A673 (cell line): ENCODE data around the gene MCM3AP. TPM values are rescaled to one million over a fixed set of nuclear protein-coding genes. Genes with fewer than 3 reads are reported as not detected.

ENCODE experiments used
- BruUV-seq: library from RNA; stranded (reverse); fragments of 400-500 nt; replicated peaks from 2 replicates; lab custom pipeline; 2021; lab: Mats Ljungman, UMichigan
- CTCF ChIA-PET: fragments of 300-600 bp; sonication (Branson Sonifier 250); formaldehyde crosslinking; loops from one replicate; lab custom pipeline; 2022; ENCODE audit warnings: antibody characterized with exemption; lab: Charles Lee
- POLR2A ChIA-PET: fragments of 300-600 bp; sonication (Branson Sonifier 250); formaldehyde crosslinking; loops from one replicate; lab custom pipeline; 2022; ENCODE audit warnings: antibody characterized with exemption; ENCODE audit not compliant: low non-redundant PET; lab: Charles Lee
- DNase-seq: peaks from one replicate; pipeline ENCODE4 v3.0.0-alpha.2; 2015; ENCODE audit warnings: low spot score
- H3K27ac ChIP-seq: fragments of 200-600 bp; sonication (generic); 2 replicates; pipeline ENCODE4 v1.5.1; 2016; ENCODE audit warnings: mixed run types, low read depth, mild to moderate bottlenecking, mixed read lengths, antibody characterized with exemption, low read length; ENCODE audit not compliant: poor library complexity, severe bottlenecking
- H3K27me3 ChIP-seq: fragments of 200-600 bp; sonication (generic); replicated peaks from 2 replicates; pipeline ENCODE4 v1.6.1; 2017; ENCODE audit warnings: mixed run types, low read depth, mild to moderate bottlenecking, mixed read lengths, antibody characterized with exemption, low read length; ENCODE audit not compliant: insufficient read depth, poor library complexity
- H3K36me3 ChIP-seq: fragments of 200-600 bp; sonication (generic); 2 replicates; pipeline ENCODE4 v1.6.1; 2016; ENCODE audit warnings: mixed run types, mild to moderate bottlenecking, mixed read lengths, antibody characterized with exemption, low read length; ENCODE audit not compliant: insufficient read depth, poor library complexity, severe bottlenecking
- H3K4me1 ChIP-seq: fragments of 200-600 bp; sonication (generic); 2 replicates; pipeline ENCODE4 v1.6.1; 2017; ENCODE audit warnings: mixed run types, mild to moderate bottlenecking, mixed read lengths, antibody characterized with exemption, low read length; ENCODE audit not compliant: insufficient read depth, poor library complexity, severe bottlenecking
- H3K4me3 ChIP-seq: fragments of 200-600 bp; sonication (generic); 2 replicates; pipeline ENCODE4 v1.5.1; 2016; ENCODE audit warnings: low read depth, mixed run types, mild to moderate bottlenecking, mixed read lengths, low read length; ENCODE audit not compliant: poor library complexity, severe bottlenecking
- H3K9me3 ChIP-seq: fragments of 200-600 bp; sonication (generic); 2 replicates; pipeline ENCODE4 v1.6.1; 2016; ENCODE audit warnings: mixed run types, low read depth, mild to moderate bottlenecking, mixed read lengths, antibody characterized with exemption, low read length; ENCODE audit not compliant: poor library complexity, severe bottlenecking
- EZH2 ChIP-seq: fragments of 200-600 bp; sonication (generic); IDR thresholded peaks from 2 replicates; pipeline ENCODE4 v1.6.1; 2017; ENCODE audit warnings: borderline replicate concordance, low read depth, mild to moderate bottlenecking, mixed read lengths, antibody characterized with exemption, low read length; ENCODE audit not compliant: poor library complexity, severe bottlenecking
- intact Hi-C: fragments of 100-400 bp; cut with micrococcal nuclease; formaldehyde crosslinking; loops from one replicate; pipeline ENCODE4 v1.10.0; 2022; ENCODE audit not compliant: unreplicated experiment
- total RNA-seq: library from RNA; stranded (reverse); gene quantifications from 2 replicates; pipeline ENCODE4 v1.2.3, GENCODE V29; 2021
- TF ChIP-seq, protein P1 (sequence below): fragments of 300-800, 200-600 bp; sonication (generic); conservative IDR thresholded peaks from 2 replicates; pipeline ENCODE4 v1.5.1; 2017; ENCODE audit warnings: low read depth, mild to moderate bottlenecking, antibody characterized with exemption, low read length, moderate library complexity, mixed read lengths

MCM3AP gene
- total RNA-seq, 1 experiment from 2014 or later: 121 TPM

DNA sequence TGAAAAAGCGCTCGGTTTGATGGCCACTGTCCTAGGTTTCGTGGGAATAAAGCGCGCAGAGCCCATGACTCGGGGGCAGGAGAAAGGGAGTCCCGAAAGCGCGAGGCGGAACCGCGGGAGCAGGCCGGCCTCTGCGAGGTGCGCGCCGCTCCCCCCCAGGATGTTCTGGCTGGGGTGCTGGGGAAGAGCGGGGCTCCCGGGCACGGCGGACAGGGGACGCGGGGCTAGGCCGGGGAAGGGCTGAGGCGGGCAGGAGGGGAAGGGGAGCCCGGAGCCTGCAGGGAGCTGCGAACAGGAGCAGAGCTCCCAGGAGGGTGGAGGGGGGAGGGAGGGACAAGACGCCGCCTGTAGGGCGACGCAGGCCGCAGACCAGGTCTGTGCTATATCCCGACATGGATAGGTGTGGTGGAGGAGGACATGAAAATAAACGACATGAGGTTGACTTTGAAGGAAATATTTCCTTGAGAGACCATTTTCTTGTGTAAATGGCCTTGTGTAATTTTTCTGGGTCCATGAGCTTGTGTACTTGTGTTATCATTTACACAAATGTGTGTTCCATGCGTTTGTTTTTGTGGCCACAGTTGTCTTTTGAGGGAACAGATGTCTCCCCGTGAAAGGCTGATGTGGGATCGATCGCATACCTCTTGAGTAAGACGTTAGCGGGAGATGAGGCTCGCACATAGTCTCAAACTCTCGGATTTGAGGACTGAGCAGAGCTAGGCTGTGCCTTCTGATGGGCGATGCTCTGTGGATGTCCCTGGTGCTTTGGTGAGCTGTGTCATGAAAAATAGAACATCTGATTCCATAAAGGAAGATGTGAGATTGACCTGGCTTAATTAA, 39.9 kb upstream of the MCM3AP start:
- H3K27ac ChIP-seq: peak overlapping the region; percentile 91
- intact Hi-C loops: no loop called here

DNA sequence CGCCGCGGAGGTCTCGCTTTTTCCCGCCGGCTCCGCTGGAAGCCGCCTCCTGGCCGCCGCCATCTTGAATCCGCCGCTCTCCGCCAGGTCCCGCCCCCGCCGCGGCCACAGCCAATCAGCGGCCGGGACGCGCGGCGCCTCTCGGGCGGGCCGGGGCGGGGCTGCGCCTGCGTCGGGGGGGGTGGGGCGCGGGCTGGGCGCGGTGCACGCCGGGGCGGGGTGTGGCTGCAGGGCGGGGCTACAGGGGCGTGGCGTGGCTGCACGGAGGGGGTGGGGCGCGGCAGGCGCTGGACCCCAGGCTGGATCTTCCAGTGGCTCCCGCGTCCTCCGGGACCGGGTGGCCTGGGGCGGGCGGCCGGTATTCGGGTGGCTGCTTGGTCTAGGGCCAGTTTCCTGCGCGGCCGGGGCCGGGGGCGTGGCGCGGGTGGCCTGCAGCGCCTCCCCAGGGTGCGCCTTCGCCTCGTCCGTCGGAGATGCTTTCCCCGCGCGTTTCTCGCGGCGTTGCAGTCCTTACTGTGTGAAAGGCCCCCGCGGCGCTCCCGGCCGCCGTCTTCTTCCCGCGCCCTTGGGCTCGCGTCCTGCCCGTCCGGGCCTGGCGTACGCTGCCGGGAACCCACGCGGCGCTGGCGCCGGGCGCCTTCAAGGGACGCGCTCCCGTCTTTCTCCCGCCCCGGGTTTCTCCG, 39.1 kb upstream of the MCM3AP start:
- peaks cover 28% of the 10 kb centered on the region for H3K36me3 ChIP-seq
- peak overlapping the region; percentile 100 for H3K27ac ChIP-seq
- ChIA-PET POLR2A (interaction anchor here (0.6 kb wide), 1 partner anchor 128 kb away, joined by 4 read pairs; no protein-coding TSS in a partner anchor), CTCF (interaction anchor here (0.6 kb wide), 1 partner anchor 352 kb away, joined by 4 read pairs; no protein-coding TSS in a partner anchor)
- no peaks in the 10 kb centered on the region for H3K27me3 ChIP-seq
- H3K9me3 ChIP-seq: no peaks in the 10 kb centered on the region
- intact Hi-C loops: loop anchor here (5.0 kb wide), 1 partner anchor 97 kb away; the partner anchor contains the start of gene LSS
- peak; percentile 89 for DNase-seq
- H3K4me1 ChIP-seq: peaks cover 27% of the 10 kb centered on the region
- peak overlapping the region; percentile 89 for H3K4me3 ChIP-seq
- BruUV-seq: no TSS peak
- TF ChIP-seq EZH2: no peak
- TF ChIP-seq, protein P1, sequence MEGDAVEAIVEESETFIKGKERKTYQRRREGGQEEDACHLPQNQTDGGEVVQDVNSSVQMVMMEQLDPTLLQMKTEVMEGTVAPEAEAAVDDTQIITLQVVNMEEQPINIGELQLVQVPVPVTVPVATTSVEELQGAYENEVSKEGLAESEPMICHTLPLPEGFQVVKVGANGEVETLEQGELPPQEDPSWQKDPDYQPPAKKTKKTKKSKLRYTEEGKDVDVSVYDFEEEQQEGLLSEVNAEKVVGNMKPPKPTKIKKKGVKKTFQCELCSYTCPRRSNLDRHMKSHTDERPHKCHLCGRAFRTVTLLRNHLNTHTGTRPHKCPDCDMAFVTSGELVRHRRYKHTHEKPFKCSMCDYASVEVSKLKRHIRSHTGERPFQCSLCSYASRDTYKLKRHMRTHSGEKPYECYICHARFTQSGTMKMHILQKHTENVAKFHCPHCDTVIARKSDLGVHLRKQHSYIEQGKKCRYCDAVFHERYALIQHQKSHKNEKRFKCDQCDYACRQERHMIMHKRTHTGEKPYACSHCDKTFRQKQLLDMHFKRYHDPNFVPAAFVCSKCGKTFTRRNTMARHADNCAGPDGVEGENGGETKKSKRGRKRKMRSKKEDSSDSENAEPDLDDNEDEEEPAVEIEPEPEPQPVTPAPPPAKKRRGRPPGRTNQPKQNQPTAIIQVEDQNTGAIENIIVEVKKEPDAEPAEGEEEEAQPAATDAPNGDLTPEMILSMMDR: no peak

More for the DNA sequence above, 39.9 kb upstream of the MCM3AP start:
- peak; percentile 74 for DNase-seq
- Histone ChIP-seq H3K4me3 (peak overlapping the region; percentile 89), H3K27me3 (no peaks in the 10 kb centered on the region), H3K4me1 (peaks cover 27% of the 10 kb centered on the region), H3K36me3 (peaks cover 33% of the 10 kb centered on the region), H3K9me3 (no peaks in the 10 kb centered on the region)
- TSS peak; percentile 18 for BruUV-seq
- POLR2A ChIA-PET: interaction anchor here (0.5 to 0.6 kb wide), 2 partner anchors 127 to 135 kb away, joined by 4 to 5 read pairs; no protein-coding TSS in a partner anchor
- TF ChIP-seq, protein P1: peak; percentile 29; the same call in 1 of the 2 replicates
- TF ChIP-seq EZH2: no peak
- CTCF ChIA-PET: interaction anchor here (0.6 kb wide), 1 partner anchor 352 kb away, joined by 4 read pairs; no protein-coding TSS in a partner anchor

DNA sequence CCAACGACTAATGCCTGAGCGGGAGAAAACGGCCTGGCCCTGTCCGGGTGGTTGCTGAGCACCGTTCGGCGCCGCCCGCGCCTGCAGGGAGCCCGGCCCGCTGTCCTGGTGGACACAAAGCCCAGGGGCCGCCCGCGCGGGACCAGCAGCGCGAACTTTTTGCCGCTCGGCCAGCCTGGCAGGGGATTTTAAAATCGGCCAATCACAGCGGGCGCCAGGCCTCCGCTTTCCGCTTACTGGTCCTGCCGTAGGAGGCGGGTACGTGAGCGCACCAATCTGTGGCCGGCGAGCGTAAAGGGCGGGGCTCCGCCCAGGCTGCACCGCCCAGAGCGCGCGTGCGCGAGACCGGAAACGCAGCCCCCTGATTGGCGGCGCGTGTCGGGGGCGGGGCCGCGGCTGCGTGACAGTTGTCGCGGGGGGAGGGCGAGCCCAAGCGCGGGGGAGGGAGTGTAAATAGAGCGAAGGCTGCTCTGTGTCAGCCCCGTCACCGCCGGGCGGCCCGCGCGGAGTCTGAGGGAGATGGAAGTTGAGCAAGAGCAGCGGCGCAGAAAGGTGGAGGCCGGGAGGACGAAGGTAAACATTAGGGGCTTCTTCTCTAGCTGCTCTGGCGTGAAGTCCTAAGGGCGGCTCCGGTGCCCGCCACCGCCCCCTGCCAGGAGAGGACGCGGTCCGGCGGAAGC, 38.4 kb upstream of the MCM3AP start, which contains the start of the genes C21orf58 and PCNT:
Gene C21orf58 (minus strand): TSS at position 161 of the 680 bp plus-strand sequence. CDS start 1,132 bp downstream, outside the sequence.
Gene PCNT (plus strand): TSS at position 447 of the 680 bp plus-strand sequence. CDS start 73 bp downstream, at position 520.
- ChIA-PET CTCF (interaction anchor here (0.5 kb wide), 1 partner anchor 350 kb away, joined by 8 read pairs; no protein-coding TSS in a partner anchor), POLR2A (interaction anchor here (0.6 kb wide), 1 partner anchor 61 kb away, joined by 5 read pairs; no protein-coding TSS in a partner anchor)
- DNase-seq: peak; percentile 98
- intact Hi-C loops: loop anchor here (5.0 kb wide), 1 partner anchor 97 kb away; the partner anchor contains the start of gene LSS
- Histone ChIP-seq H3K27ac (peak within 1 kb of the TSS; percentile 100), H3K4me3 (peak within 1 kb of the TSS; percentile 89), H3K27me3 (no peaks in the 10 kb centered on the region), H3K36me3 (peaks cover 26% of the 10 kb centered on the region), H3K9me3 (no peaks in the 10 kb centered on the region), H3K4me1 (peaks cover 27% of the 10 kb centered on the region)
- BruUV-seq: no TSS peak
- TF ChIP-seq, protein P1: no peak
- TF ChIP-seq EZH2: no peak
